Calu3 (cell line): ENCODE results near the gene DMAC2. TPM values are rescaled to one million over a fixed set of nuclear protein-coding genes. Genes with fewer than 3 reads are reported as not detected.
"Not testable (repeated sequence)": the region's sequence is repeated elsewhere in the genome, so short reads cannot be mapped to it uniquely, and the experiment has no call there.

Source experiments
- BruUV-seq: library from RNA; stranded (reverse); fragments of 400-500 nt; replicated peaks from 2 replicates; lab custom pipeline; 2021; lab: Mats Ljungman, UMichigan
- CTCF ChIA-PET: fragments of 300-600 bp; sonication (Branson Sonifier 250); formaldehyde crosslinking; loops from one replicate; lab custom pipeline; 2022; ENCODE audit warnings: antibody characterized with exemption; lab: Charles Lee
- DNase-seq: peaks from one replicate; pipeline ENCODE4 v3.0.0; 2022
- H3K27ac Mint-ChIP-seq: one replicate; pipeline ENCODE4 v1.8.0; 2022; ENCODE audit warnings: mixed read lengths; ENCODE audit not compliant: unreplicated experiment
- H3K27me3 Mint-ChIP-seq: one replicate; pipeline ENCODE4 v1.8.0; 2022; ENCODE audit warnings: mixed read lengths; ENCODE audit not compliant: unreplicated experiment
- H3K36me3 Mint-ChIP-seq: one replicate; pipeline ENCODE4 v1.8.0; 2022; ENCODE audit warnings: mild to moderate bottlenecking, moderate library complexity, mixed read lengths; ENCODE audit not compliant: insufficient read depth, unreplicated experiment
- H3K4me1 Mint-ChIP-seq: one replicate; pipeline ENCODE4 v1.8.0; 2022; ENCODE audit warnings: mild to moderate bottlenecking, low read depth, mixed read lengths; ENCODE audit not compliant: unreplicated experiment
- H3K4me3 Mint-ChIP-seq: one replicate; pipeline ENCODE4 v1.8.0; 2022; ENCODE audit warnings: mild to moderate bottlenecking, low read depth, moderate library complexity, mixed read lengths; ENCODE audit not compliant: unreplicated experiment
- H3K9me3 Mint-ChIP-seq: one replicate; pipeline ENCODE4 v1.8.0; 2022; ENCODE audit warnings: low read depth, mixed read lengths; ENCODE audit not compliant: unreplicated experiment
- CTCF ChIP-seq: fragments of 200-600 bp; IDR thresholded peaks from one replicate; pipeline ENCODE4 v1.8.0; 2022; ENCODE audit warnings: antibody characterized with exemption; ENCODE audit not compliant: unreplicated experiment
- intact Hi-C: fragments of 100-400 bp; cut with micrococcal nuclease; formaldehyde crosslinking; loops from one replicate; pipeline ENCODE4 v1.10.0; 2022; ENCODE audit not compliant: unreplicated experiment
- total RNA-seq: library from RNA; stranded (reverse); gene quantifications from 2 replicates; pipeline ENCODE4 v1.2.3, GENCODE V29; 2022

The DMAC2 gene
- total RNA-seq, 1 experiment from 2014 or later: 50.5 TPM

- no peak for TF ChIP-seq CTCF
- peaks cover 13% of the 10 kb centered on the region for H3K4me1 Mint-ChIP-seq
- CTCF ChIA-PET: no interaction called here
- no peaks in the 10 kb centered on the region for H3K9me3 Mint-ChIP-seq
- no TSS peak for BruUV-seq
- peaks cover 23% of the 10 kb centered on the region for H3K36me3 Mint-ChIP-seq
- H3K27ac Mint-ChIP-seq: no peak overlapping the region
- no peak for DNase-seq
- intact Hi-C loops: no loop called here
- H3K4me3 Mint-ChIP-seq: no peak overlapping the region
- no peaks in the 10 kb centered on the region for H3K27me3 Mint-ChIP-seq
Observed at GRCh38 chr19:41392775-41393174, 46.9 kb downstream of the DMAC2 start.

GRCh38 chr19:41391618-41392017, 48.1 kb downstream of the DMAC2 start:
- Mint-ChIP-seq H3K4me3 (no peak overlapping the region), H3K9me3 (no peaks in the 10 kb centered on the region), H3K27ac (no peak overlapping the region), H3K4me1 (peaks cover 13% of the 10 kb centered on the region), H3K27me3 (no peaks in the 10 kb centered on the region), H3K36me3 (peaks cover 11% of the 10 kb centered on the region)
- CTCF ChIA-PET: no interaction called here
- BruUV-seq: no TSS peak
- no peak for TF ChIP-seq CTCF
- DNase-seq: no peak
- intact Hi-C loops: no loop called here

- TF ChIP-seq CTCF: no peak
- no peaks in the 10 kb centered on the region for H3K9me3 Mint-ChIP-seq
- no TSS peak for BruUV-seq
- intact Hi-C loops: no loop called here
- DNase-seq: no peak
- peaks cover 14% of the 10 kb centered on the region for H3K36me3 Mint-ChIP-seq
- CTCF ChIA-PET: interaction anchor here (0.6 kb wide), 1 partner anchor 732 kb away, joined by 5 read pairs; no protein-coding TSS in a partner anchor
- H3K27ac Mint-ChIP-seq: no peak overlapping the region
- H3K27me3 Mint-ChIP-seq: no peaks in the 10 kb centered on the region
- no peaks in the 10 kb centered on the region for H3K4me1 Mint-ChIP-seq
- no peak overlapping the region for H3K4me3 Mint-ChIP-seq
Observed at GRCh38 chr19:41386442-41386841, 53.3 kb downstream of the DMAC2 start.

GRCh38 chr19:41384351-41384750, 55.4 kb downstream of the DMAC2 start:
- Mint-ChIP-seq H3K9me3 (no peaks in the 10 kb centered on the region), H3K36me3 (peaks cover 10% of the 10 kb centered on the region), H3K4me3 (no peak overlapping the region), H3K27me3 (no peaks in the 10 kb centered on the region), H3K4me1 (no peaks in the 10 kb centered on the region), H3K27ac (no peak overlapping the region)
- no TSS peak for BruUV-seq
- CTCF ChIA-PET: interaction anchor here (0.7 kb wide), 1 partner anchor 68 kb away, joined by 3 read pairs; no protein-coding TSS in a partner anchor
- intact Hi-C loops: no loop called here
- no peak for DNase-seq
- TF ChIP-seq CTCF: no peak

- H3K27ac Mint-ChIP-seq, H3K9me3 Mint-ChIP-seq, intact Hi-C loops, H3K4me3 Mint-ChIP-seq, BruUV-seq, H3K4me1 Mint-ChIP-seq, DNase-seq, H3K27me3 Mint-ChIP-seq: not testable (repeated sequence)
- H3K36me3 Mint-ChIP-seq: peaks cover 19% of the 10 kb centered on the region
- CTCF ChIA-PET: interaction anchor here (0.6 kb wide), 2 partner anchors 67 to 372 kb away, joined by 3 read pairs; no protein-coding TSS in a partner anchor
Observed at GRCh38 chr19:41381536-41381935, 58.2 kb downstream of the DMAC2 start.
